Stomach (tissue), 4 donors: ENCODE measurements around the gene DPYD.

Experiments
- CTCF ChIP-seq, 7 experiments: fragments of 450-650 bp in 4 of 7; fragments of 200-600 bp in 3 of 7; sonication (generic) in 3 of 7; IDR thresholded peaks; one replicate each; pipeline ENCODE4 v1.5.1; 2016 to 2019; ENCODE audit warnings: antibody characterized with exemption in 7 of 7, control low read depth in 2 of 7, mild to moderate bottlenecking in 1 of 7
- POLR2A ChIP-seq, 4 donors: fragments of 450-650 bp; IDR thresholded peaks; one replicate each; pipeline ENCODE4 v1.6.1; 2016; ENCODE audit warnings: antibody characterized with exemption in 4 of 4, control low read depth in 2 of 4, mild to moderate bottlenecking in 1 of 4, moderate library complexity in 1 of 4
- POLR2AphosphoS5 ChIP-seq, 3 donors: sonication (generic); formaldehyde crosslinking; IDR thresholded peaks; one replicate each; pipeline ENCODE4 v1.6.1; 2016; ENCODE audit warnings: antibody characterized with exemption in 3 of 3

GRCh38 chr1:97271916-97272788 lies 648.7 kb downstream of the DPYD start:
- no peak for TF ChIP-seq CTCF (IDR thresholded peaks at IDR 0.05)
- no peak for TF ChIP-seq POLR2A (IDR thresholded peaks at IDR 0.05)
- no peak for TF ChIP-seq POLR2AphosphoS5 (IDR thresholded peaks at IDR 0.05)
